ENCODE data around the gene PRPF38B.
"Not testable (repeated sequence)": the region's sequence is repeated elsewhere in the genome, so short reads cannot be mapped to it uniquely, and the experiment has no call there.

PRPF38B gene

DNA sequence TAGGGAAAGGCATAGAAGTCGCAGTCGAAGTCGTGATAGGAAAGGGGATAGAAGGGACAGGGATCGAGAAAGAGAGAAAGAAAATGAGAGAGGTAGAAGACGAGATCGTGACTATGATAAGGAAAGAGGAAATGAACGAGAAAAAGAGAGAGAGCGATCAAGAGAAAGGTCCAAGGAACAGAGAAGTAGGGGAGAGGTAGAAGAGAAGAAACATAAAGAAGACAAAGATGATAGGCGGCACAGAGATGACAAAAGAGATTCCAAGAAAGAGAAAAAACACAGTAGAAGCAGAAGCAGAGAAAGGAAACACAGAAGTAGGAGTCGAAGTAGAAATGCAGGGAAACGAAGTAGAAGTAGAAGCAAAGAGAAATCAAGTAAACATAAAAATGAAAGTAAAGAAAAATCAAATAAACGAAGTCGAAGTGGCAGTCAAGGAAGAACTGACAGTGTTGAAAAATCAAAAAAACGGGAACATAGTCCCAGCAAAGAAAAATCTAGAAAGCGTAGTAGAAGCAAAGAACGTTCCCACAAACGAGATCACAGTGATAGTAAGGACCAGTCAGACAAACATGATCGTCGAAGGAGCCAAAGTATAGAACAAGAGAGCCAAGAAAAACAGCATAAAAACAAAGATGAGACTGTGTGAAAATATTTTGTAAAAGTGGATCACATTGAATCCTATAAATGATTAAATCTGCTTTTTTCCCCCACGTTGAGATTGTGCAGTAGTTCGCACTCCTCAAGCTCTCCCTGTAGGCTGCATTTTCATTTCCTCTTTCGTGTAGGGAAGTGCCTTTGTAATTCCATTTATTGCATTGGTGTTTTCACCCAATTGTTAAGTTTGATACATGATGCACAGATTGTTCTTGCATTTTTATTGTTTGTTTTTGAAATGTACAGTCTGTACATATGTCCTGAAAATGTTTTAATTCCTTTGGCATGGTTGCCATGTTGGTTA lies 7.5 kb downstream of the PRPF38B start:
- Histone ChIP-seq H3K14ac (ENCODE audit: low read length in 2 of 2) (no peak overlapping the region), H2BK12ac (ENCODE audit: low read length in 2 of 2) (no peak overlapping the region), H3K27ac (ENCODE audit: low read length, poor library complexity, severe bottlenecking) (no peak overlapping the region), H4K8ac (ENCODE audit: low read length) (no peak overlapping the region), H3K36me3 (ENCODE audit: control insufficient read depth in 1 of 2, insufficient read depth in 2 of 2, low read depth in 1 of 2, low read length in 2 of 2) (peaks cover 10 to 71% of the 10 kb centered on the region in 2 experiments), H3K79me1 (replicated peaks; ENCODE audit: low read length, poor library complexity, severe bottlenecking) (peaks cover 7% of the 10 kb centered on the region), H2AK5ac (ENCODE audit: low read length, severe bottlenecking) (no peak overlapping the region), H3K4me3 (ENCODE audit: insufficient read depth in 1 of 2, low read depth in 1 of 2, low read length in 2 of 2) (no peak overlapping the region), H4K91ac (ENCODE audit: low read length) (no peak overlapping the region), H3K9me3 (ENCODE audit: control insufficient read depth, low read length) (no peaks in the 10 kb centered on the region), H3K4me1 (ENCODE audit: control insufficient read depth, insufficient read depth, low read depth, low read length) (no peaks in the 10 kb centered on the region), H2AFZ (ENCODE audit: low read depth, low read length) (no peak overlapping the region), H2BK15ac (ENCODE audit: low read depth, poor library complexity, severe bottlenecking) (no peak overlapping the region), H3K4ac (ENCODE audit: low read depth in 1 of 2, low read length in 2 of 2) (no peak overlapping the region), H3K4me2 (ENCODE audit: low read length, poor library complexity, severe bottlenecking) (no peak overlapping the region), H3K27me3 (ENCODE audit: control insufficient read depth in 1 of 2, insufficient read depth in 1 of 2, low read length in 2 of 2) (no peaks in the 10 kb centered on the region), H2BK120ac (ENCODE audit: low read depth, low read length) (no peak overlapping the region), H2BK5ac (ENCODE audit: low read depth, low read length, poor library complexity, severe bottlenecking) (no peak overlapping the region), H3K23ac (ENCODE audit: low read length in 2 of 2) (no peak overlapping the region), H3K9ac (ENCODE audit: low read length) (no peak overlapping the region), H3K18ac (ENCODE audit: low read depth in 1 of 2, low read length in 2 of 2) (no peak overlapping the region)
- DNase-seq, result no peak
- WGBS, result 97% methylated on average over 22 of the region's 22 CpGs

- Histone ChIP-seq H4K8ac (ENCODE audit: low read length) (no peak overlapping the region), H2BK12ac (ENCODE audit: low read length in 2 of 2) (no peak overlapping the region)
- 98% methylated on average over 4 of the region's 5 CpGs for WGBS
These were observed 9.2 kb downstream of the PRPF38B start for GRCh38 chr1:108701176-108701849.

DNA sequence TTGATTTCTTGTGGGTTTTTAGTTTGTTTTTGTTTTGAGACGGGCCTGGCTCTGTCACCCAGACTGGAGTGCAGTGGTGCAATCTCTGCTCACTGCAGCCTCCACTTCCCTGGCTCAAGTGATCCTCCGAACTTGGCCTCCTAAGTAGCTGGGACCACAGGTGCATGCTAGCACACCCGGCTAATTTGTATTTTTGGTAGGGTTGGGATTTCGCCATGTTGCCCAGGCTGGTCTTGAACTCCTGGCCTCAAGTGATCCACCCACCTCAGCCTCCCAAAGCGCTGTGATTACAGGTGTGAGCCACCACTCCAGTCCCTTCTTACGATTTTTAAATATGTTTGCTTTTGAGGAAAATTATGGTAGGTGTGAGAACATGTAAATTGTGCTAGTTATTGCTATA lies 10.0 kb downstream of the PRPF38B start:
- H3K9ac ChIP-seq (ENCODE audit: low read length); H3K4me3 ChIP-seq (ENCODE audit: insufficient read depth in 1 of 2, low read depth in 1 of 2, low read length in 2 of 2); H2AK5ac ChIP-seq (ENCODE audit: low read length, severe bottlenecking); H2BK15ac ChIP-seq (ENCODE audit: low read depth, poor library complexity, severe bottlenecking); H3K9me3 ChIP-seq (ENCODE audit: control insufficient read depth, low read length); H3K27ac ChIP-seq (ENCODE audit: low read length, poor library complexity, severe bottlenecking); H2BK5ac ChIP-seq (ENCODE audit: low read depth, low read length, poor library complexity, severe bottlenecking); H3K23ac ChIP-seq (ENCODE audit: low read length in 2 of 2); H2BK120ac ChIP-seq (ENCODE audit: low read depth, low read length); H3K27me3 ChIP-seq (ENCODE audit: control insufficient read depth in 1 of 2, insufficient read depth in 1 of 2, low read length in 2 of 2); DNase-seq; H4K8ac ChIP-seq (ENCODE audit: low read length); H3K4me1 ChIP-seq (ENCODE audit: control insufficient read depth, insufficient read depth, low read depth, low read length); H3K14ac ChIP-seq (ENCODE audit: low read length in 2 of 2); H2BK12ac ChIP-seq (ENCODE audit: low read length in 2 of 2); H3K4ac ChIP-seq (ENCODE audit: low read depth in 1 of 2, low read length in 2 of 2); H3K79me1 ChIP-seq (replicated peaks; ENCODE audit: low read length, poor library complexity, severe bottlenecking); H4K91ac ChIP-seq (ENCODE audit: low read length); H2AFZ ChIP-seq (ENCODE audit: low read depth, low read length); H3K18ac ChIP-seq (ENCODE audit: low read depth in 1 of 2, low read length in 2 of 2); H3K4me2 ChIP-seq (ENCODE audit: low read length, poor library complexity, severe bottlenecking): not testable (repeated sequence)
- peaks cover 8 to 53% of the 10 kb centered on the region in 2 experiments for H3K36me3 ChIP-seq (ENCODE audit: control insufficient read depth in 1 of 2, insufficient read depth in 2 of 2, low read depth in 1 of 2, low read length in 2 of 2)
- 97% methylated on average over 5 of the region's 6 CpGs for WGBS

More at GRCh38 chr1:108701176-108701849, 9.2 kb downstream of the PRPF38B start:
- no peak overlapping the region for H3K9ac ChIP-seq (ENCODE audit: low read length)
- no peak overlapping the region for H3K18ac ChIP-seq (ENCODE audit: low read depth in 1 of 2, low read length in 2 of 2)
- no peak overlapping the region for H3K23ac ChIP-seq (ENCODE audit: low read length in 2 of 2)
- no peak overlapping the region for H2BK120ac ChIP-seq (ENCODE audit: low read depth, low read length)
- H3K36me3 ChIP-seq (ENCODE audit: control insufficient read depth in 1 of 2, insufficient read depth in 2 of 2, low read depth in 1 of 2, low read length in 2 of 2), result peaks cover 10 to 61% of the 10 kb centered on the region in 2 experiments
- H2BK5ac ChIP-seq (ENCODE audit: low read depth, low read length, poor library complexity, severe bottlenecking), result no peak overlapping the region
- no peak overlapping the region for H3K14ac ChIP-seq (ENCODE audit: low read length in 2 of 2)
- H2BK15ac ChIP-seq (ENCODE audit: low read depth, poor library complexity, severe bottlenecking), result no peak overlapping the region
- no peak for DNase-seq
- H3K4me3 ChIP-seq (ENCODE audit: insufficient read depth in 1 of 2, low read depth in 1 of 2, low read length in 2 of 2), result no peak overlapping the region
- H2AFZ ChIP-seq (ENCODE audit: low read depth, low read length), result no peak overlapping the region
- no peak overlapping the region for H3K27ac ChIP-seq (ENCODE audit: low read length, poor library complexity, severe bottlenecking)
- H3K4me1 ChIP-seq (ENCODE audit: control insufficient read depth, insufficient read depth, low read depth, low read length), result no peaks in the 10 kb centered on the region
- no peak overlapping the region for H2AK5ac ChIP-seq (ENCODE audit: low read length, severe bottlenecking)
- no peaks in the 10 kb centered on the region for H3K27me3 ChIP-seq (ENCODE audit: control insufficient read depth in 1 of 2, insufficient read depth in 1 of 2, low read length in 2 of 2)
- H3K4ac ChIP-seq (ENCODE audit: low read depth in 1 of 2, low read length in 2 of 2), result no peak overlapping the region
- no peak overlapping the region for H3K4me2 ChIP-seq (ENCODE audit: low read length, poor library complexity, severe bottlenecking)
- H3K79me1 ChIP-seq (replicated peaks; ENCODE audit: low read length, poor library complexity, severe bottlenecking), result peaks cover 7% of the 10 kb centered on the region
- no peak overlapping the region for H4K91ac ChIP-seq (ENCODE audit: low read length)
- H3K9me3 ChIP-seq (ENCODE audit: control insufficient read depth, low read length), result no peaks in the 10 kb centered on the region

- no peak overlapping the region for H3K27ac ChIP-seq (ENCODE audit: low read length, poor library complexity, severe bottlenecking)
- peaks cover 0 to 3% of the 10 kb centered on the region in 2 experiments for H3K27me3 ChIP-seq (ENCODE audit: control insufficient read depth in 1 of 2, insufficient read depth in 1 of 2, low read length in 2 of 2)
- H3K4me2 ChIP-seq (ENCODE audit: low read length, poor library complexity, severe bottlenecking), result no peak overlapping the region
- H2BK120ac ChIP-seq (ENCODE audit: low read depth, low read length), result no peak overlapping the region
- H3K9me3 ChIP-seq (ENCODE audit: control insufficient read depth, low read length), result no peaks in the 10 kb centered on the region
- peaks cover 4% of the 10 kb centered on the region for H3K79me1 ChIP-seq (replicated peaks; ENCODE audit: low read length, poor library complexity, severe bottlenecking)
- H3K4ac ChIP-seq (ENCODE audit: low read depth in 1 of 2, low read length in 2 of 2), result no peak overlapping the region
- 78% methylated on average over 6 of the region's 6 CpGs for WGBS
- H2AFZ ChIP-seq (ENCODE audit: low read depth, low read length), result no peak overlapping the region
- H3K4me3 ChIP-seq (ENCODE audit: insufficient read depth in 1 of 2, low read depth in 1 of 2, low read length in 2 of 2), result no peak overlapping the region
- H2BK15ac ChIP-seq (ENCODE audit: low read depth, poor library complexity, severe bottlenecking), result no peak overlapping the region
- no peak overlapping the region for H2BK12ac ChIP-seq (ENCODE audit: low read length in 2 of 2)
- H3K14ac ChIP-seq (ENCODE audit: low read length in 2 of 2), result no peak overlapping the region
- H2BK5ac ChIP-seq (ENCODE audit: low read depth, low read length, poor library complexity, severe bottlenecking), result no peak overlapping the region
- no peak overlapping the region for H3K23ac ChIP-seq (ENCODE audit: low read length in 2 of 2)
- H4K8ac ChIP-seq (ENCODE audit: low read length), result no peak overlapping the region
- peak overlapping the region; percentile 37 for H3K9ac ChIP-seq (ENCODE audit: low read length)
- no peak for DNase-seq
- no peak overlapping the region for H4K91ac ChIP-seq (ENCODE audit: low read length)
- no peak overlapping the region for H3K18ac ChIP-seq (ENCODE audit: low read depth in 1 of 2, low read length in 2 of 2)
- H2AK5ac ChIP-seq (ENCODE audit: low read length, severe bottlenecking), result no peak overlapping the region
- peaks cover 7 to 35% of the 10 kb centered on the region in 2 experiments for H3K36me3 ChIP-seq (ENCODE audit: control insufficient read depth in 1 of 2, insufficient read depth in 2 of 2, low read depth in 1 of 2, low read length in 2 of 2)
- H3K4me1 ChIP-seq (ENCODE audit: control insufficient read depth, insufficient read depth, low read depth, low read length), result no peaks in the 10 kb centered on the region
These were observed 11.8 kb downstream of the PRPF38B start for GRCh38 chr1:108703939-108704338.
